ENCODE results near the gene GSE1.

The GSE1 gene

GRCh38 chr16:85711982-85712587 is 99.0 kb downstream of the GSE1 start:
- Histone ChIP-seq H3K79me2 (ENCODE audit: control insufficient read depth, insufficient read depth, low read length, unreplicated experiment) (no peaks in the 10 kb centered on the region), H3K36me3 (ENCODE audit: insufficient read depth, low read length) (peaks cover 11% of the 10 kb centered on the region; the same call in 1 of the 2 replicates), H3K27me3 (ENCODE audit: insufficient read depth, low read length) (no peaks in the 10 kb centered on the region)

GRCh38 chr16:85712801-85713200 is 99.7 kb downstream of the GSE1 start:
- no peaks in the 10 kb centered on the region for H3K4me1 ChIP-seq (ENCODE audit: control insufficient read depth, insufficient read depth, low read length, unreplicated experiment)
- peaks cover 11% of the 10 kb centered on the region; the same call in 1 of the 2 replicates for H3K36me3 ChIP-seq (ENCODE audit: insufficient read depth, low read length)
- no peak overlapping the region for H3K4me3 ChIP-seq (ENCODE audit: low read depth, low read length)
- H2AFZ ChIP-seq (ENCODE audit: low read length, unreplicated experiment), result no peak overlapping the region
- no peaks in the 10 kb centered on the region for H3K79me2 ChIP-seq (ENCODE audit: control insufficient read depth, insufficient read depth, low read length, unreplicated experiment)
- no peak overlapping the region for H3K27ac ChIP-seq (ENCODE audit: low read depth, low read length)
- no peaks in the 10 kb centered on the region for H3K27me3 ChIP-seq (ENCODE audit: insufficient read depth, low read length)

More at GRCh38 chr16:85711982-85712587, 99.0 kb downstream of the GSE1 start:
- Histone ChIP-seq H3K4me1 (ENCODE audit: control insufficient read depth, insufficient read depth, low read length, unreplicated experiment) (no peaks in the 10 kb centered on the region), H3K4me3 (ENCODE audit: low read depth, low read length) (no peak overlapping the region), H2AFZ (ENCODE audit: low read length, unreplicated experiment) (no peak overlapping the region), H3K27ac (ENCODE audit: low read depth, low read length) (no peak overlapping the region)

GRCh38 chr16:85715169-85716021 is 102.3 kb downstream of the GSE1 start:
- peaks cover 11% of the 10 kb centered on the region; the same call in 1 of the 2 replicates for H3K36me3 ChIP-seq (ENCODE audit: insufficient read depth, low read length)
- H3K79me2 ChIP-seq (ENCODE audit: control insufficient read depth, insufficient read depth, low read length, unreplicated experiment), result no peaks in the 10 kb centered on the region
- H3K4me1 ChIP-seq (ENCODE audit: control insufficient read depth, insufficient read depth, low read length, unreplicated experiment), result no peaks in the 10 kb centered on the region
- H3K4me3 ChIP-seq (ENCODE audit: low read depth, low read length), result no peak overlapping the region
- no peak overlapping the region for H2AFZ ChIP-seq (ENCODE audit: low read length, unreplicated experiment)
- H3K27me3 ChIP-seq (ENCODE audit: insufficient read depth, low read length), result no peaks in the 10 kb centered on the region
- no peak overlapping the region for H3K27ac ChIP-seq (ENCODE audit: low read depth, low read length)

GRCh38 chr16:85716022-85716679 is 103.0 kb downstream of the GSE1 start:
- Histone ChIP-seq H3K27ac (ENCODE audit: low read depth, low read length) (no peak overlapping the region), H3K36me3 (ENCODE audit: insufficient read depth, low read length) (peaks cover 11% of the 10 kb centered on the region; the same call in 1 of the 2 replicates), H3K4me1 (ENCODE audit: control insufficient read depth, insufficient read depth, low read length, unreplicated experiment) (peaks cover 2% of the 10 kb centered on the region), H2AFZ (ENCODE audit: low read length, unreplicated experiment) (no peak overlapping the region), H3K27me3 (ENCODE audit: insufficient read depth, low read length) (no peaks in the 10 kb centered on the region), H3K79me2 (ENCODE audit: control insufficient read depth, insufficient read depth, low read length, unreplicated experiment) (no peaks in the 10 kb centered on the region), H3K4me3 (ENCODE audit: low read depth, low read length) (no peak overlapping the region)

- Histone ChIP-seq H3K27ac (ENCODE audit: low read depth, low read length) (no peak overlapping the region), H3K36me3 (ENCODE audit: insufficient read depth, low read length) (peaks cover 11% of the 10 kb centered on the region; the same call in 1 of the 2 replicates)
Measured at GRCh38 chr16:85716680-85717038, 103.5 kb downstream of the GSE1 start.

GRCh38 chr16:85717393-85718152 is 104.5 kb downstream of the GSE1 start:
- no peak overlapping the region for H2AFZ ChIP-seq (ENCODE audit: low read length, unreplicated experiment)

More at GRCh38 chr16:85716680-85717038, 103.5 kb downstream of the GSE1 start:
- Histone ChIP-seq H3K4me1 (ENCODE audit: control insufficient read depth, insufficient read depth, low read length, unreplicated experiment) (peaks cover 4% of the 10 kb centered on the region), H2AFZ (ENCODE audit: low read length, unreplicated experiment) (no peak overlapping the region), H3K27me3 (ENCODE audit: insufficient read depth, low read length) (no peaks in the 10 kb centered on the region), H3K79me2 (ENCODE audit: control insufficient read depth, insufficient read depth, low read length, unreplicated experiment) (no peaks in the 10 kb centered on the region), H3K4me3 (ENCODE audit: low read depth, low read length) (no peak overlapping the region)

GRCh38 chr16:85718153-85718477 is 105.0 kb downstream of the GSE1 start:
- Histone ChIP-seq H3K4me1 (ENCODE audit: control insufficient read depth, insufficient read depth, low read length, unreplicated experiment) (peaks cover 4% of the 10 kb centered on the region), H3K36me3 (ENCODE audit: insufficient read depth, low read length) (no peaks in the 10 kb centered on the region), H3K79me2 (ENCODE audit: control insufficient read depth, insufficient read depth, low read length, unreplicated experiment) (no peaks in the 10 kb centered on the region), H2AFZ (ENCODE audit: low read length, unreplicated experiment) (no peak overlapping the region), H3K27ac (ENCODE audit: low read depth, low read length) (no peak overlapping the region), H3K4me3 (ENCODE audit: low read depth, low read length) (no peak overlapping the region), H3K27me3 (ENCODE audit: insufficient read depth, low read length) (no peaks in the 10 kb centered on the region)

More at GRCh38 chr16:85717393-85718152, 104.5 kb downstream of the GSE1 start:
- H3K27me3 ChIP-seq (ENCODE audit: insufficient read depth, low read length), result no peaks in the 10 kb centered on the region
- no peak overlapping the region for H3K4me3 ChIP-seq (ENCODE audit: low read depth, low read length)
- no peak overlapping the region for H3K27ac ChIP-seq (ENCODE audit: low read depth, low read length)
- H3K36me3 ChIP-seq (ENCODE audit: insufficient read depth, low read length), result peaks cover 4% of the 10 kb centered on the region; the same call in 1 of the 2 replicates
- H3K4me1 ChIP-seq (ENCODE audit: control insufficient read depth, insufficient read depth, low read length, unreplicated experiment), result peaks cover 4% of the 10 kb centered on the region
- H3K79me2 ChIP-seq (ENCODE audit: control insufficient read depth, insufficient read depth, low read length, unreplicated experiment), result no peaks in the 10 kb centered on the region

- Histone ChIP-seq H3K36me3 (ENCODE audit: insufficient read depth, low read length) (no peaks in the 10 kb centered on the region), H2AFZ (ENCODE audit: low read length, unreplicated experiment) (no peak overlapping the region), H3K27ac (ENCODE audit: low read depth, low read length) (no peak overlapping the region), H3K4me3 (ENCODE audit: low read depth, low read length) (no peak overlapping the region), H3K79me2 (ENCODE audit: control insufficient read depth, insufficient read depth, low read length, unreplicated experiment) (no peaks in the 10 kb centered on the region), H3K4me1 (ENCODE audit: control insufficient read depth, insufficient read depth, low read length, unreplicated experiment) (peaks cover 4% of the 10 kb centered on the region), H3K27me3 (ENCODE audit: insufficient read depth, low read length) (no peaks in the 10 kb centered on the region)
Measured at GRCh38 chr16:85718682-85719081, 105.6 kb downstream of the GSE1 start.

- Histone ChIP-seq H3K27ac (ENCODE audit: low read depth, low read length) (no peak overlapping the region), H3K36me3 (ENCODE audit: insufficient read depth, low read length) (no peaks in the 10 kb centered on the region), H3K79me2 (ENCODE audit: control insufficient read depth, insufficient read depth, low read length, unreplicated experiment) (no peaks in the 10 kb centered on the region), H3K4me3 (ENCODE audit: low read depth, low read length) (no peak overlapping the region), H3K27me3 (ENCODE audit: insufficient read depth, low read length) (no peaks in the 10 kb centered on the region), H3K4me1 (ENCODE audit: control insufficient read depth, insufficient read depth, low read length, unreplicated experiment) (peaks cover 4% of the 10 kb centered on the region), H2AFZ (ENCODE audit: low read length, unreplicated experiment) (no peak overlapping the region)
Measured at GRCh38 chr16:85719605-85720301, 106.6 kb downstream of the GSE1 start.

- no peaks in the 10 kb centered on the region for H3K27me3 ChIP-seq (ENCODE audit: insufficient read depth, low read length)
Measured at GRCh38 chr16:85720302-85720637, 107.1 kb downstream of the GSE1 start.

More at GRCh38 chr16:85720302-85720637, 107.1 kb downstream of the GSE1 start:
- no peaks in the 10 kb centered on the region for H3K36me3 ChIP-seq (ENCODE audit: insufficient read depth, low read length)
- no peak overlapping the region for H2AFZ ChIP-seq (ENCODE audit: low read length, unreplicated experiment)
- no peak overlapping the region for H3K27ac ChIP-seq (ENCODE audit: low read depth, low read length)
- no peak overlapping the region for H3K4me3 ChIP-seq (ENCODE audit: low read depth, low read length)
- peaks cover 4% of the 10 kb centered on the region for H3K4me1 ChIP-seq (ENCODE audit: control insufficient read depth, insufficient read depth, low read length, unreplicated experiment)
- H3K79me2 ChIP-seq (ENCODE audit: control insufficient read depth, insufficient read depth, low read length, unreplicated experiment), result no peaks in the 10 kb centered on the region
